Measurements from ENCODE around the gene FBXO21.

FBXO21 gene

GRCh38 chr12:117218149-117218548 is 27.9 kb upstream of the FBXO21 start:
- no peaks in the 10 kb centered on the region for H3K9me3 ChIP-seq (ENCODE audit: low read length)
- no peaks in the 10 kb centered on the region for H3K4me1 ChIP-seq (ENCODE audit: insufficient read depth, low read length, severe bottlenecking)
- no peaks in the 10 kb centered on the region for H3K27me3 ChIP-seq (ENCODE audit: insufficient read depth, low read length)
- no peaks in the 10 kb centered on the region for H3K9me2 ChIP-seq (ENCODE audit: low read depth, low read length)
- TF ChIP-seq EZH2 (IDR thresholded peaks at IDR 0.05; ENCODE audit: borderline replicate concordance, low read length) (no peak), CTCF (IDR thresholded peaks at IDR 0.05; ENCODE audit: low read length) (no peak)
- H3F3A ChIP-seq (ENCODE audit: insufficient read depth, low read length), result no peaks in the 10 kb centered on the region
- H3K79me2 ChIP-seq (ENCODE audit: insufficient read depth, low read length), result no peaks in the 10 kb centered on the region
- H3K27ac ChIP-seq (ENCODE audit: low read depth, low read length, poor library complexity, severe bottlenecking), result no peak overlapping the region
- no peaks in the 10 kb centered on the region for H3K36me3 ChIP-seq (ENCODE audit: insufficient read depth, low read length)
- no peak overlapping the region for H3K9ac ChIP-seq (ENCODE audit: low read length)
- H3K4me2 ChIP-seq (ENCODE audit: low read length), result no peak overlapping the region
- no peak overlapping the region for H2AFZ ChIP-seq (ENCODE audit: low read length)
- H3K4me3 ChIP-seq (ENCODE audit: low read depth, low read length, poor library complexity, severe bottlenecking), result no peak overlapping the region
- no peaks in the 10 kb centered on the region for H4K20me1 ChIP-seq (ENCODE audit: insufficient read depth, low read length)

GRCh38 chr12:117216686-117217085 is 26.4 kb upstream of the FBXO21 start:
- TF ChIP-seq EZH2 (IDR thresholded peaks at IDR 0.05; ENCODE audit: borderline replicate concordance, low read length), result no peak
- TF ChIP-seq CTCF (IDR thresholded peaks at IDR 0.05; ENCODE audit: low read length), result no peak
- Histone ChIP-seq H3K4me3 (ENCODE audit: low read depth, low read length, poor library complexity, severe bottlenecking) (no peak overlapping the region), H3K27me3 (ENCODE audit: insufficient read depth, low read length) (no peaks in the 10 kb centered on the region)

GRCh38 chr12:117214797-117215196 is 24.5 kb upstream of the FBXO21 start:
- TF ChIP-seq CTCF (IDR thresholded peaks at IDR 0.05; ENCODE audit: low read length), result no peak
- no peak for TF ChIP-seq EZH2 (IDR thresholded peaks at IDR 0.05; ENCODE audit: borderline replicate concordance, low read length)
- no peak overlapping the region for H3K4me2 ChIP-seq (ENCODE audit: low read length)
- H3K4me3 ChIP-seq (ENCODE audit: low read depth, low read length, poor library complexity, severe bottlenecking), result no peak overlapping the region
- no peaks in the 10 kb centered on the region for H4K20me1 ChIP-seq (ENCODE audit: insufficient read depth, low read length)
- H3K36me3 ChIP-seq (ENCODE audit: insufficient read depth, low read length), result no peaks in the 10 kb centered on the region
- no peaks in the 10 kb centered on the region for H3K79me2 ChIP-seq (ENCODE audit: insufficient read depth, low read length)
- H3K27me3 ChIP-seq (ENCODE audit: insufficient read depth, low read length), result no peaks in the 10 kb centered on the region; the same call in 1 of the 2 replicates
- no peak overlapping the region for H2AFZ ChIP-seq (ENCODE audit: low read length)
- no peak overlapping the region for H3K27ac ChIP-seq (ENCODE audit: low read depth, low read length, poor library complexity, severe bottlenecking)
- H3K9me3 ChIP-seq (ENCODE audit: low read length), result no peaks in the 10 kb centered on the region
- no peak overlapping the region for H3K9ac ChIP-seq (ENCODE audit: low read length)
- no peaks in the 10 kb centered on the region for H3K9me2 ChIP-seq (ENCODE audit: low read depth, low read length)
- no peaks in the 10 kb centered on the region for H3K4me1 ChIP-seq (ENCODE audit: insufficient read depth, low read length, severe bottlenecking)
- no peaks in the 10 kb centered on the region for H3F3A ChIP-seq (ENCODE audit: insufficient read depth, low read length)

More at GRCh38 chr12:117216686-117217085, 26.4 kb upstream of the FBXO21 start:
- H3K9me2 ChIP-seq (ENCODE audit: low read depth, low read length), result no peaks in the 10 kb centered on the region
- H3K4me1 ChIP-seq (ENCODE audit: insufficient read depth, low read length, severe bottlenecking), result no peaks in the 10 kb centered on the region
- no peaks in the 10 kb centered on the region for H3K9me3 ChIP-seq (ENCODE audit: low read length)
- no peaks in the 10 kb centered on the region for H4K20me1 ChIP-seq (ENCODE audit: insufficient read depth, low read length)
- H3K4me2 ChIP-seq (ENCODE audit: low read length), result no peak overlapping the region
- H3K36me3 ChIP-seq (ENCODE audit: insufficient read depth, low read length), result no peaks in the 10 kb centered on the region
- no peak overlapping the region for H3K27ac ChIP-seq (ENCODE audit: low read depth, low read length, poor library complexity, severe bottlenecking)
- H3F3A ChIP-seq (ENCODE audit: insufficient read depth, low read length), result no peaks in the 10 kb centered on the region
- no peaks in the 10 kb centered on the region for H3K79me2 ChIP-seq (ENCODE audit: insufficient read depth, low read length)
- H3K9ac ChIP-seq (ENCODE audit: low read length), result no peak overlapping the region
- H2AFZ ChIP-seq (ENCODE audit: low read length), result no peak overlapping the region
